EL (cell line): Measurements from ENCODE around the gene TPRX1.
"Not testable (repeated sequence)": the region's sequence is repeated elsewhere in the genome, so short reads cannot be mapped to it uniquely, and the experiment has no call there.

ENCODE experiments used
- DNase-seq: peaks from one replicate; pipeline ENCODE4 v3.0.0-alpha.2; 2016

TPRX1 gene, protein sequence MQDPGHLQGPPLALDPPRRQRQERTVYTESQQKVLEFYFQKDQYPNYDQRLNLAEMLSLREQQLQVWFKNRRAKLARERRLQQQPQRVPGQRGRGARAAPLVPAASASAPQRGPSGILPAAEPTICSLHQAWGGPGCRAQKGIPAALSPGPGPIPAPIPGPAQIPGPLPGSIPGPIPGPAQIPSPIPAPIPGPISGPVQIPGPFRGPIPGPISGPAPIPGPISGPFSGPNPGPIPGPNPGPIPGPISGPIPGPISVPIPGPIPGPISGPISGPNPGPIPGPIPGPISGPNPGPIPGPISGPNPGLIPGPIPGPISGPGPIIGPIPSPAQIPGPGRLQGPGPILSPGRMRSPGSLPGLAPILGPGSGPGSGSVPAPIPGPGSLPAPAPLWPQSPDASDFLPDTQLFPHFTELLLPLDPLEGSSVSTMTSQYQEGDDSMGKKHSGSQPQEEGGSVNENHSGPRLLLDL

DNA sequence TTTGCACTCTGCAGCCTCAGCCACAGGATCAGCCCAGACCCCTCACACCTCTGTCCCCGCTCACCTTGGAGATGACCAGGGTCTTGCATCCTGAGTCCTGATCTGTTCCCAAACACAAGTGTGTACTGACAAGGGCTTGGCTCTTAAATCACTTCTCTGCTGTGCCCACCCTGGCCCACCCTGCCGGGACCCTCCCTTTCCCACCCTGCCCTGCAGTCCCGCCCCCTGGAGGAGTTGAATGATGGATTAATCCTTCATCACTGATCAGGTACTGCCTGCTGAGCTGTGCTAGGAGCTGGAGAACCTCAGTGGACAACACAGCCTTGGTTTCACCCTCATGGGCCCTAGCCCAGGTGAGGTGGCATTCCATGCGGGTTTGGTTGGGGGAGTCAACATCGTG, at the start of gene TPRX1:
Gene TPRX1, minus strand, starts transcription at position 101 of the 400 bp plus-strand sequence. Its CDS starts 12 bp downstream, at position 89.
- DNase-seq: not testable (repeated sequence)

DNA sequence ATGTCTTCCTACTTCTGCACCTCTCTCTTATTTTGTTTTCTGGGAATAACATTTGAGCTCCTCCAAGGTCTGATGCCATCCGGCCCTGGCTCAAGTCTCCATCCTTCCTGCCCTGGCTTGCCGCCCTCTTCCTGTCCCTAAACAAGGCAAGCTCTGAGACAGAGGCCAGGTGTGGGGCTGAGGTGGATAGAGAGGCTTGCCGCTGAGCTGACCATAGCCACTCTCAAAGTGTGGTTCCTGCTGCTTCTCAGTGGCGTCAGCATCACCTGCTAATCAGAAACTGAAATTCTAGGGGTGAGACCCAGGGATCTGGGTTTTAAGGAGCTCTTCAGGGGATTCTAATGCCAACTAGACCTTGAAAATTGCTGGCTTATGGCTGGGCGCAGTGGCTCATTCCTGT, 48.7 kb upstream of the TPRX1 start:
- DNase-seq: no peak

DNA sequence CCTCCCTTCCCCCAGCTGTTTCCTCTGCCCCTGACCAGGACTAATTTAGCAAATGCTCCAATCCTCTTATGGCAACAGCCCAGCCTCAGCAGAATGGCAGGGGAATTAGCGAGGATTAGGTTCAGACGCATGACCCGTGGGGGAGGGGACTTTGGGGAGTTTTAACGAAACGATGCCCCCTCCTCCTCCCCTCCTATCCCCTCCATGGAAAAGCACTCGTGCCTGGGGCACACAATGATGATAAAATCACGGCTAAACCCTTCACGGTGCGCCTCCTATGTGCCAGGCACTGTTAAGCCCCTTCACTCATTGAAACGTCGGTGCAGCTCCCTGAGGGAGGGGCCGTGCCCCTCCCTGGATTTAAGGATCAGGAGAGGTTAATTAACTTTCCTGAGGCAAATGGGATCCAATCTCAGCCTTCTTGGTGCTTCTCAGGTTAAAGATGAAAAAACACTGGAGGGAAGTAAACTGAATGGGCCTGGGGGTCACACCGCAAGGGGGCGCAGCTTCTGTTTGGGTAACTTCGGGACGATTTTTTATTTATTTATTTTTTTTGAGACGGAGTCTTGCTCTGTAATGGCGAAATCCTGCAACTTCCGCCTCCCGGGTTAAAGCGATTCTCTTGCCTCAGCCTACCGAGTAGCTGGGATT, 44.6 kb upstream of the TPRX1 start:
- DNase-seq: peak; percentile 50

DNA sequence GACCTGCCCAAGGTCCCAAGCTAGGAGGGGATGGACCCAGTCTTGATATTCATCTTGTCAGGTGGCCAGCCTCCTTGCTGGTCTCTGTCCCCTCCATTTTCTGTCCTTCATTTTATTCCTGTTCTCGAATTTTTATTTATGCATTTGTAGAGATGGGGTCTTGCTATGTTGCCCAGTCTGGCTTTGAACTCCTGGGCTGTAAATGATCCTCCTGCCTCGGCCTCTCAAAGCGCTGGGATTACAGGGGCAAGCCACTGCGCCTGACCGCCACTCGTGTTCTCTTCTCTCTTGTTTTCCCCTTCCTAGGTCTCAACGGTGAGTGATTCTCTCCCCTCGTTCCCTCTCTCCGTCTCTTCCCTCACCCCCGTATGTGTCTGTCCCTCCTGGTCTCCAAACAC, 44.1 kb upstream of the TPRX1 start:
- DNase-seq: no peak

DNA sequence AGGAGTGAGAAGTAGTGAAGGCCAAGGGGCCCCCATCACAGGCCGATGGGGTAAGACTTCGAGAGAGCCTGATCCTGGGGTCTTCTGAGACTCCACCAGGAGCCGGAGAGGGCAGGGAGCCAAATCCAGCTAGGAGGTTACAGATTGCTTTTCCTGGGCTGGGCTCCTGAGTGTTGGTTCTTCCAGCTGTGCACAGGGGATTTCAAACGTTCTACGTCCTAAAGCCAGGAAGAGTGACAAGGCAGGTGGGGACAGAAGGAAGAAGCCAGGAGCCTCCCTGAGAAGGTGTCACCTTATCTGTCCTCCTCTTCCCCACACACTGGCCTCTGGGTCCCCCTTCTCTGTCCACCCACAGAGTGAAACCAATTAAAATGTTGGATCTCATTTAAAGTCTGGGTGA, 38.6 kb upstream of the TPRX1 start:
- DNase-seq: no peak

DNA sequence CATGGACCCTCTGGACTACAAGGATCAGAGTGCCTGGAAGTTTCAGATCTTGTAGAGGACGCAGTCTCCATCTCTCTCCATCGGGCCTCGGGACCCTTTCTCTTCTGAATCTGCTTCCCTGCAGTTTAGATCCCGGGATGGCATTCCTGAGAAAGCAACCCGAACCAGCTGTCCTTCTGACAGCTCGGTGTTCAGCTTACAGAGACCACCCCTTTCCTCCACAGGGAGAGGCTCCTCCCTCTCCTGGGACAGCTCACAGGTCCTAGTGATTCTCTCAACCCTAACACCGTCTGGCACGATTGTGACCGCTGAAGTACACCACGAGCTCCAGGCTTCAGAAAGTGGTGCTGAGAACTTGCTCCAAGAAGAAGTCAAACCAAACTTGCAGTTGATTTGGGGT, 35.6 kb upstream of the TPRX1 start:
- no peak for DNase-seq

DNA sequence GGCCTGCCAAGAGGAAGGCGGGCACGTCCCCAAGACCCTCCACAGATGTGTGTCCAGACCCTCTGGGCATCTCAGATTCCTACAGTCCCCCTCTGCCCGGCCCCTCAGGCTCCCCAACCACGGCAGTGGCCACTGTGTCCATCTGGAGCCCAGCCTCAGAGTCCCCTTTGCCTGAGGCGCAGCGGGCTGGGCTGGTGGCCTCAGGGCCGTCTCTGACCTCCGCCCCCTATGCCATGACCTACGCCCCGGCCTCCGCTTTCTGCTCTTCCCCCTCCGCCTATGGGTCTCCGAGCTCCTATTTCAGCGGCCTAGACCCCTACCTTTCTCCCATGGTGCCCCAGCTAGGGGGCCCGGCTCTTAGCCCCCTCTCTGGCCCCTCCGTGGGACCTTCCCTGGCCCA, 35.1 kb upstream of the TPRX1 start:
- DNase-seq: no peak

DNA sequence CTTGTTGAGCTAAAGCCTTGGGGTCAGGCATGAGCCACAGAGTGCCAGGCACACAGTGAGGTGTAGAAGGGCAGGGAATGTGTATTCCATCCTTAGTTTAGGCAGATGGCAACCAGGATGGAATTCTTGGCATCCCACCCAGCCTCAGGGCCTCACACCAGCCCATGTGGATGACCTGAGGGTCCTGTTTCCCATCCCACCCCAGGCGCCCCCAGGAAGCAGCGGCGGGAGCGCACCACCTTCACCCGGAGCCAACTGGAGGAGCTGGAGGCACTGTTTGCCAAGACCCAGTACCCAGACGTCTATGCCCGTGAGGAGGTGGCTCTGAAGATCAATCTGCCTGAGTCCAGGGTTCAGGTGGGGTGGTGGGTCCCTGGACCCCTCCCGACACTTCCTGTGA, 31.7 kb upstream of the TPRX1 start:
- no peak for DNase-seq

DNA sequence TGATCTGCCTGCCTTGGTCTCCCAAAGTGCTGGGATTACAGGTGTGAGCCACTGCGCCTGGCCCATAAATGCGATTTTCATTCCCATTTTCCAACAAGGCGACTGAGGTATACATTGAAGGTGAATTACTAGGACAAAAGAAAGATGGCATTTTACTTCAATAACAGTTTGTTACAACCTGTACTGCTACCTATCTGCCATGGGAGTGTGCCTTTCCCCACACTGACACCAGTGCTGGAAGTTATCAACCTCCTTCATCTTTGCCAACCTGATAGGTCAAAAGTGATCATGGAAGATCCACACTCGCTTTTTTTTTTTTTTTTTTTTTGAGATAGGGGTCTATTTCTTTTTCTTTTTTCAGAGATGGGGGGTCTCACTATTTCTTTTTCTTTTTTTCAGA, 28.4 kb upstream of the TPRX1 start:
- no peak for DNase-seq

DNA sequence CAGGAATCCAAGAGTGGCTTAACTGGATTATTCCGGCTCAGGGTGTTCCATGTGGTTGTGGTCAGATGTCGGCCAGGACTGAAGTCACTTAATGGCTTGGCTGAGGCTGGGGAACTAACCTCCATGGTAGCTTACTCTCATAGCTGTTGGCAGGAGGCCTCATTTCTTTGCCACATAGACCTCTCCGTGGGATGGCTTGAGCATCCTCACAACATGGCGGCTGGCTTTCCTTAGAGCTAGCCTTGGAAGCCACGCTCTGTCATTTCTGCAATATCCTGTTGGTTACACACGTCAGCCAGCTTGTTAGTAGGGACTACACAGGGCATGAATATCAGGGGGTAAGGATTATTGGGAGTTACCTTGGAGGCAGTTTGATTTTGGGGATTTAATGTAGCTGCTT, 22.4 kb upstream of the TPRX1 start:
- no peak for DNase-seq

DNA sequence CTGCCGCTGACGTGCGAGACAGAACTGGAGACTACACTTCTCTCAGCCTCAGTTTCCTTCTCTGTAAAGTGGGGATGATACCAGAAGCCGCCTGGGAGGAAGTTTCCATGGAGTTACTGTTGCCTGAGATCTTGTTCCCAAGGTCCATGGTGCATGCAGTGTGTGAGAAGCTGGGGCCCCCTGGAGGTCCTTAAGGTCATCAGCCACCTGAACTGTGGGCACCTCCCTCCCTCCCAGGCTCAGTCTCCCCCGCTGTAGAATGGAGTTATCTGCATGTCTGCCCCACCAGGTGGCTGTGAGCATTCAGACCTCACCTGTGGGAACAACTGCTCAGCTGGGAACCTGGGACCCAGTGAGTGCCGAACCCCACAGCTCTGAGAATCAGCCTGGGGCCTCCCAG, 20.0 kb upstream of the TPRX1 start:
- no peak for DNase-seq

DNA sequence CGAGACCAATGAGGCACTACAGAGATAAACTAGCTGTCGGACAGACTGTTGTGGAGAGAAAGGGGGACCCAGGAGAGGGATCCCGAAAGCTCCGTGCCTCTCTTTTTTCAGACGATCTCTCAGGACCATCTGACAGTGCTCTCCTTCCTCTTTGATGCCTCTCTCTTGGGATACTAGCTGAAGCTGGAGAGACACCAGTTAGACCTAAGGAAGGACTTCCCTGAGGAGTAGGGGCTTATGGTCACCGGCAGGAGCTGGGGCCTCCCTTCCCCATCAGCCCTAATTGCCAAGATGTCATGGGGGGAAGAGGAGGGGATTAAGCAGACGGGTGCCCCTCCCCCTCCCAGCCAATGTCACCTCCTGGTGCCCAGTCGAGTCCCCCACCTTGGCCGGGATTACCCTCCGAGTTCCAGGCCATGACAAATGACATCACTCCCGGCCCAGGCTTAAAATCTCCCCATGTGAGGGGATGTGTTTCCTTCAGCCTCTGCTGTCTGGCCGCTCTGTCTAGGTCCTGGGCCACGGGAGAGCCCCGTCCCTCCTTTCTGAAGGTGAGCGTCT, 17.2 kb upstream of the TPRX1 start, which contains the start of gene CRX:
Gene CRX, plus strand, starts transcription at position 478 of the 561 bp plus-strand sequence. CDS start 12,507 bp downstream, outside the sequence.
- DNase-seq: no peak

DNA sequence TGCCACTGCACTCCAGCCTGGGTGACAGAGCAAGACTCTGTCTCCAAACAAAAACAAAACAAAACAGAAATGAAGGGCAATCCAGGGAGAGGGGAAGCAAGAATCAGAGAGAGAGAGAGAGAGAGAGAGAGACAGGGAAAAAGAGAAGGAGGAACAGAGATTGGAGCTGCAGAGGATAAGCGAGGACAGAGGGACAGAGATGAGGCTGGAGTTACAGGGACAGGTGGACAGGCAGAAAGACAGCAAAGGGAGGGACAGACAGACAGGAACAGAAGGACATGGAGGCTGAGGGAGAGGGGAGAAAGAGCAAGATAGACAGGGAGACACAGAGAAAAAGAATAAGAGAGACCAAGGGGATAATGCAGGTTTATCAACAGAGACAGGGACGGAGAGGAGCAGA, 16.1 kb upstream of the TPRX1 start:
- DNase-seq: no peak

DNA sequence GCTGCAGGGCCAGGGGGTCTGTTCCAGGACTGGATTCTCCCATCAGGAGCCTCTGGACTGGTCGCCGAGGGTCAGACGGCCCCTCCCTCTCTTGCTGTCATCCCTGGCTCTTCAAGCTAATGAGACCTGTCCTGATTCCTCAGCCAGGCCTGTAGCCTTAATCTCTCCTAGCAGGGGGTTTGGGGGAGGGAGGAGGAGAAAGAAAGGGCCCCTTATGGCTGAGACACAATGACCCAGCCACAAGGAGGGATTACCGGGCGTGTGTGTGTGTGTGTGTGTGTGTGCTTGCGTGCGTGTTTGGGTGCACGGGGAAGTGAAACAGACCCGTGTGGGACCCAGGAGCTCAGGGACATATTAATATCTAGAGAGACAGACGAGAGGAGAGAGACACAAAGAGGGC, 15.5 kb upstream of the TPRX1 start:
- DNase-seq: no peak

DNA sequence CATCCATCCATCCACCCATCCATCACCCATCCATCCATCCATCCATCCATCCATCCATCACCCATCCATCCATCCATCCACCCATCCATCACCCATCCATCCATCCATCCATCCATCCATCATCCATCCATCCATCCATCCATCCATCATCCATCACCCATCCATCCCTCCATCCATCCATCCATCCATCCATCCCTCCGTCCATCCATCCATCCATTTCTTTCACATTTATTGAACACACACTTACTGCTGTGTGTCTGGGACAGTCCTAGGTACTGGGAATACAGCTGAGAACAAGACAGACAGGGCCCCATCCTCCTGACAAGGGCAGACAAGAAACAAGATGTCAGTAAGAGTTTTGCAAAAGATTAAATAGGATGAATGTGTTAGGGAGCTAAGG, 13.9 kb upstream of the TPRX1 start:
- not testable (repeated sequence) for DNase-seq

DNA sequence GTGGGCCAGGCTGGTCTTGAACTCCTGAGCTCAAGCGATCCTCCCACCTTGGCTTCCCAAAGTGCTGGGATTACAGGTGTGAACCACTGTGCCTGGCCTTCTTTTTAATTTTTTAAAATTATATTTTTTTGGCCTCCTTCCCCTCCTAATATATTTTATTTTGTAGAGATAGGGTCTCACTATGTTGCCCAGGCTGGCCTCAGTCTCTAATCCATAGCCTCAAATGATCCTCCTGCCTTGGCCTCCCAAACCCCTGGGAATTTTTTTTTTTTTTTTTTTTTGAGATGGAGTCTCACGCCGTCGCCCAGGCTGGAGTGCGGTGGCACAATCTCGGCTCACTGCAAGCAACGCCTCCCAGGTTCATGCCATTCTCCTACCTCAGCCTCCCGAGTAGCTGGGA, 11.9 kb upstream of the TPRX1 start:
- DNase-seq: not testable (repeated sequence)

DNA sequence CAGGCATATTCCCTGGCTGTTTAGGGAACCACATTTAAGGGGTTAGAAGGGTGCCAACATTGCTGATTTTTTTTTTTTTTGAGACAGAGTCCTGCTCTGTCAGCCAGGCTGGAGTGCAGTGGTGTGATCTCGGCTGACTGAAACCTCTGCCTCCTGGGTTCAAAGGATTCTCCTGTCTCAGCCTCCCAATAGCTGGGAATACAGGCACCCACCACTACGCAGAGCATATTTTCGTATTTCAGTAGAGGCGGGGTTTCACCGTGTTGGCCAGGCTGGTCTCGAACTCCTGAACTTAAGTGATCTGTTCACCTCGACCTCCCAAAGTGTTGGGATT, 9.6 kb upstream of the TPRX1 start:
- DNase-seq: no peak

DNA sequence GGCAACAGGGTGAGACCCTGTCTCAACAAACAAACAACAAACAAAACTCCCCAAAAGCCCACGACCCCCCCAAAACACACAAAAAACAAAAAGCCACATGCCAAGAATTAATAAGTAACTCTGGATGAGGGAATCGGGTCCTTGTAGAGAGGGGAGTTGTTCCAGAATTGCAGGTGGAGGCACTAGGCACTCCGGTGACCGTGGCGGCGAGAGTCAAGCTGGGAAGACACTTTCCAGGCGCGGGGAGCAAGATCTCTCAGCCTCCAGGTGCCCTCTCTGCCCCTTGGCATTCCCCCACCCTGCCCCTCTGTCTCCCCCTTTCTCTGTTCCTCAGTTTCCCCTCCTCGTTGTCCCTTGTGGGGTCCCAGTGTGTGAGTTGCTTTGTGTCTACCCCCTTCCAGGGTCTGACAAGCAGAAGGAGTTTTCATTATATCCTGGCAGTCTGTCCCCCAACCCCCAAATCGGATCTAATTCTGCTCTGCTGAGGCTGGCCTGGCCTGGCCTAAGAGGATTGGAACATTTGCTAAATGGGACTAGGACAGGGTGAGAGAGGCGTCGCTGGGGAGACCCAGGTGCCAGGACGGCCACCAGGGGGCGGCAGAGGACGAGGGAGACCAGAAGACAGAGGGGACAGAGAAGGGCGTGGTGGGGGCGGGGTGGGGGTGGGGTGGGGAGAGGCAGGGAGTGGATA, 9.1 kb upstream of the TPRX1 start:
- DNase-seq: peak; percentile 67

DNA sequence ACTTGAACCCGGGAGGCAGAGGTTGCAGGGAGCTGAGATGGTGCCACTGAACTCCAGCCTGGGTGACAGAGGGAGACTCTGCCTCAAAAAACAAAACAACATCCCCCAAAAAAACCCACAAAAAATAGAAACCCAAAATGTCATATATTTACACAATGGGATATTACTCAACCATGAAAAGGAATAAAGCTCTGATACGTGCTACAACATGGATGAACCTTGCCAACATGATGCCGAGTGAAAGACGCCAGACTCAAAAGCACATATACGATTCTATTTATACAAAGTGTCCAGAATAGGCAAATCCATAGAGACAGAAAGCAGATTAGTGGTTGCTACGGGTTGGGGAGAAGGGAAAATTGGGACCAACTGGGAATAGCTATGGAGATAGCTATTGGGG, 2.1 kb upstream of the TPRX1 start:
- DNase-seq: no peak

DNA sequence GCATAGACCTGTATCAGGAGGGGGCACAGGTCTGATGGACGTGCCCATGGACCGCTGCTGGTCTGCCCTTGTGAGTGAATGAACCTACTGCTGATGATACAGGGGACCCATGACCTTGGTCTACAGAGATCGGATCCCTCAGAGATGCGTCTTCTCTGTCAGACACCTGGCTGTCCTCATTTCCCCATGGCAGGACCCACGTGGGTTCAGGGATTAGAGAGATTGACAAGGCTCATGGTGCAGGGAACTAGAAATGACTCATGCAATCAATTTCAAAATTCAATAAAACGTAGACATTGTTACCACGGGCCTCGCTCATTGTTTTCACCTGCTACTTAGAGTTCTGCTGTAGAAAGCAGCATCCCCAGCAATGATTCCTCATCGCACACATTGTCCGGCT, 962 bp upstream of the TPRX1 start:
- no peak for DNase-seq

DNA sequence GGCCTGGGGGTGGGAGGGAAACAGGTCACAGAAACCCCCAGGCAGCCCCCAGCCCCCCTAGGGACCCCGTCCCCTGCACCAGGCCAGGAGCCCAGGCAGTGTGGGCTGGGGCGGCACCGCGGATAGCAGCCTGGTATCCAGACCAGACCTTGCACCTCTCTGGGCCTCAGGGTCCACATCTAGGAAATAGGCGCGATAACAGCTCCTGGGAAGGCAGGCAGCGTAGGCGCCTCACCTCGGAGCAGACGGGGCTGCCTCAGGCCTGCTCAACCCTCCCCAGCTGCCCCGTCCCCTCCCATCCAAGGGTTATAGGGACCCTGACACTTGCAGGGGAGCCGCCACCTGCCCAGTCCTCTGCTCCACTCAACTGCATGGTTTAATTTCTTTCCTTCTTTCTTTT, 680 bp downstream of the TPRX1 start:
- DNase-seq: not testable (repeated sequence)

DNA sequence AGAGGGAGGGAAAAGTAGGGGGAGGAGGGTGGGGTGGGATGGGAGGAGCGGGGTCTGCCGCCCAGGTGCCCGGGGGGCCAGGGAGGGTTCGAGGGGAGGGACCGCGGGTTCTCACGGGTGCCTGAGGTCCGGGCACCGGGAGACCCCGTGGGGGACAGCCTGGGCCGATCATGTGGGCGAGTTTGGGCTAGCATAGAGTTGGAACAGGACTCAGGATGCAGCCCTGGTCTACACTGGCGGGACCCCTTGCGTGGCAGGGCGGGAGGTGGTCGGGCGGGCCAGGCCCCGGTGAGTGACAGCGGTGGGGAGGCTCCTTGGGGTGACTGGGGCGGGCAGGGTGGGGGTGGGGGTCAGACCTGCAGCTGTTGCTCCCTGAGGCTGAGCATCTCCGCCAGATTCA, 1.2 kb downstream of the TPRX1 start:
- DNase-seq: not testable (repeated sequence)

DNA sequence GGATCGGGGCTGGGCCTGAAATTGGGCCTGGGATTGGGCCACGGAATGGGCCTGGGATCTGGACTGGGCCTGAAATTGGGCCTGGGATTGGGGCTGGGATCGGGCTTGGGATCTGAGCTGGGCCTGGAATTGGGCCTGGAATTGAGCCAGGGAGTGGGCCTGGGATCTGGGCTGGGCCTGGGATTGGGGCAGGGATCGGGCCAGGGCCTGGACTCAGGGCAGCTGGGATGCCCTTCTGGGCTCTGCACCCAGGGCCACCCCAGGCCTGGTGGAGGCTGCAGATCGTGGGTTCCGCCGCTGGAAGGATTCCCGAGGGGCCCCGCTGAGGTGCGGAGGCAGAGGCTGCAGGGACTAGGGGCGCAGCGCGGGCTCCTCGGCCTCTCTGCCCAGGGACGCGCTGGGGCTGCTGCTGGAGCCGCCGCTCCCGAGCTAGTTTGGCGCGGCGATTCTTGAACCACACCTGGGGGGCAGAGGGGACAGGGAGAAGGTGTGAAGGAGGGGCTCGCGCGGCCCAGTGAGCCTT, 1.8 kb downstream of the TPRX1 start:
- no peak for DNase-seq
